ENCODE measurements around the gene DGKD. TPM values are rescaled to one million over a fixed set of nuclear protein-coding genes. Genes with fewer than 3 reads are reported as not detected.

Gene DGKD
- total and polyA plus RNA-seq, 10 donors: 21.9 to 120 (median 71.9) TPM

DNA sequence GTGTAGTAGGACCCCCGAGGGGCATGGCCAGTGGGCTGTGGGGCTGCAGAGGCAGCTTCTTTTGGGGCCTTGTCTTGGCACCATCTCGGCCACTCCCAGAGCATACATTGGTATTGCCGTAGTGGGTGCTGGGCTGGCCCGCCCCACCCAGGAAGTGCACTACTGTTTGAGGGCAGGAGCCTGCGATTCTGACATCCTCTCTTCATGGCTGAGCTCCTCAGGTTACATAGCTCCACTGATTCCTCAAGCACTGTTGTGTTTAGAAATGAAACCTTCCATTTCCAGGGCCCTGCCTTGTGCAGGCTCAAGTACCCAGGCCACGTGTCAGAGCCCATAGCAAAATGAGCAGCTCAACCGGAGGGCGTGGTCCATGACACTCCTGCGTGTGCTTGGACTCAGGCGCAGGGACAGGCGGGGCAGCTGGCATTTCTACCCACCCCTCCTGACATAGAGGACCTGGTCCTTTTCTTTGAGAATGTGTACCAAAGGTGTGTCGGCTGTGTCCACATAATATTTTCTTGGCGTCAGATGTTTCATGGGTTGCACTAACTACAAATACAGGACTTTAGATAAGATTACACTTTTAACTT is 67.9 kb downstream of the DGKD start:
- intact Hi-C loops (cut with DNase I; ENCODE audit: low total_unique reads): no loop called here
- Histone ChIP-seq H3K4me1 (peaks cover 39 to 88% (median 65%) of the 10 kb centered on the region in 6 donors), H3K36me3 (peaks cover 0 to 38% (median 2%) of the 10 kb centered on the region in 6 donors), H3K27me3 (replicated peaks in 1 of 7) (no peaks in the 10 kb centered on the region), H3K4me3 (peak overlapping the region in 1 of 8 donors; percentile 28), H3K27ac (peak overlapping the region; percentile 15 to 86 (median 62)), H3K9me3 (peaks cover 0 to 6% (median 0%) of the 10 kb centered on the region in 8 donors)
- 58 to 73% (median 69%) methylated on average over 12 to 13 of the region's 13 CpGs for WGBS, 5 donors
- TF ChIP-seq, protein P1, sequence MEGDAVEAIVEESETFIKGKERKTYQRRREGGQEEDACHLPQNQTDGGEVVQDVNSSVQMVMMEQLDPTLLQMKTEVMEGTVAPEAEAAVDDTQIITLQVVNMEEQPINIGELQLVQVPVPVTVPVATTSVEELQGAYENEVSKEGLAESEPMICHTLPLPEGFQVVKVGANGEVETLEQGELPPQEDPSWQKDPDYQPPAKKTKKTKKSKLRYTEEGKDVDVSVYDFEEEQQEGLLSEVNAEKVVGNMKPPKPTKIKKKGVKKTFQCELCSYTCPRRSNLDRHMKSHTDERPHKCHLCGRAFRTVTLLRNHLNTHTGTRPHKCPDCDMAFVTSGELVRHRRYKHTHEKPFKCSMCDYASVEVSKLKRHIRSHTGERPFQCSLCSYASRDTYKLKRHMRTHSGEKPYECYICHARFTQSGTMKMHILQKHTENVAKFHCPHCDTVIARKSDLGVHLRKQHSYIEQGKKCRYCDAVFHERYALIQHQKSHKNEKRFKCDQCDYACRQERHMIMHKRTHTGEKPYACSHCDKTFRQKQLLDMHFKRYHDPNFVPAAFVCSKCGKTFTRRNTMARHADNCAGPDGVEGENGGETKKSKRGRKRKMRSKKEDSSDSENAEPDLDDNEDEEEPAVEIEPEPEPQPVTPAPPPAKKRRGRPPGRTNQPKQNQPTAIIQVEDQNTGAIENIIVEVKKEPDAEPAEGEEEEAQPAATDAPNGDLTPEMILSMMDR (IDR thresholded peaks at IDR 0.05 in 8 of 11, conservative IDR thresholded peaks at IDR 0.05 in 3 of 11): no peak
- peak; percentile 32 to 69 (median 68) for TF ChIP-seq POLR2AphosphoS5 (IDR thresholded peaks at IDR 0.05)
- peak; percentile 93 for DNase-seq

DNA sequence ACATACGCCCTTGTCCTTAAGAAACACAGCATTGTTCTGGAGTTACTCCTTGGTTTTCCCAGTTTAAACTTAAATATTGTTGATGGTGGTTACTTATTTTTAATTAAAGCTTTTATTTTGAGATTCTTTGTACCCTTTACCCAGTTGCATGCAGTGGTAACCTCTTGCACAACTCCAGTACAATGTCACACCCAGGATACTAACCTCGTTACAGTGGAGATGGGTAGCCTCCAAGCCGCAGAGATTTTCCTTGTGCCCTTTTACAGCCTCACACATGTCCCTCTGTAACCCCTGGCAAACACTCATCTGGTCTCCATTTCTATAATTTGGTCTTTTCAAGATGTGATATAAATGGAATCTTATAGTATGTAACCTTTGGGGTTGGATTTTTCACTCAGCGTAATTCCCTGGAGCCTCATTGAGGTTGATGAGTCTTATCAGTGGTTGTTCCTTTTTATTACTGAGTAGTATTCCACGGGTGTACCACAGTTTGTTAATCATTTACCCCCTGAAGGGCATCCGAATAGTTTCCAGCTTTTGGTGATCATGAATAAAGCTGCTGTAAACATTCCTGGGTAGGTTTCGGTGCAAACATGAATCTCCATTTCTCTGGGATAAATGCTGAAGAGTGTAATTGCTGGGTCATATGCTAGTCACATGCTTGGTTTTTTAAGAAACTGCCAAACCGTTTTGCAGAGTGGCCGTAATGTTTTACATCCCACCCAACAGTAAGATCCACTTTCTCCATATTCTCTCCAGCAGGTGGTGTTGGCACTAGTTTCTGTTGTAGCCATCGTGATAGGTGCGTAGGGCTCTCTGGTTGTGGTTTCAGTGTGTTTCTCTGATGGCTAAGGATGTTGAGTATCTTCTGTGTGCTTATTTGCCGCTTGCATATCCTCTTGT is 68.6 kb downstream of the DGKD start:
- peak overlapping the region in 6 of 8 donors; percentile 21 to 86 (median 68) for H3K27ac ChIP-seq
- H3K4me3 ChIP-seq: no peak overlapping the region
- H3K9me3 ChIP-seq: peaks cover 0 to 6% (median 0%) of the 10 kb centered on the region in 8 donors
- TF ChIP-seq POLR2AphosphoS5 (IDR thresholded peaks at IDR 0.05) (no peak), POLR2A (IDR thresholded peaks at IDR 0.05) (no peak)
- TF ChIP-seq, protein P1 (IDR thresholded peaks at IDR 0.05 in 8 of 11, conservative IDR thresholded peaks at IDR 0.05 in 3 of 11): no peak
- peaks cover 39 to 88% (median 58%) of the 10 kb centered on the region in 6 donors for H3K4me1 ChIP-seq
- no peaks in the 10 kb centered on the region for H3K27me3 ChIP-seq (replicated peaks in 1 of 7)
- DNase-seq: no peak
- peaks cover 0 to 34% (median 2%) of the 10 kb centered on the region in 6 donors for H3K36me3 ChIP-seq
- WGBS, 5 donors: 91 to 94% (median 92%) methylated on average over 12 of the region's 12 CpGs
- intact Hi-C loops (cut with DNase I; ENCODE audit: low total_unique reads): no loop called here

DNA sequence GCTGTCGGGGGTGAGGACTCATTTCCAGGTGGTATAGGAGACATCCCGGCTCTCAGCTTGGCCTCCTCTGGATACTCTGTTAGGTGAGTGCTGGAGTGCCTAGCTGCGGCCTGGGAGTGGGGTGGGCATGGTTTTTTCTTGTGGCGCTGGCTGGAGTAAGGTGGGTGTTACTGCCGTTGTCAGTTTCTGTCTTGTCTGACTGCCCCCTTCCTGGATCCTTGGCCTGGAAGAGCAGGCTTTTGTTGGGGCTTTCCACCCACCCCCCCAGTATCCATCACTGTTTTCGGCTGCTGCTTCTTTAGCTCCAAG is 69.2 kb downstream of the DGKD start:
- TF ChIP-seq, protein P1 (IDR thresholded peaks at IDR 0.05 in 8 of 11, conservative IDR thresholded peaks at IDR 0.05 in 3 of 11): no peak
- TF ChIP-seq POLR2AphosphoS5 (IDR thresholded peaks at IDR 0.05) (no peak), POLR2A (IDR thresholded peaks at IDR 0.05) (no peak)
- H3K27me3 ChIP-seq (replicated peaks in 1 of 7): no peaks in the 10 kb centered on the region
- peaks cover 0 to 34% (median 2%) of the 10 kb centered on the region in 6 donors for H3K36me3 ChIP-seq
- H3K4me1 ChIP-seq: peaks cover 33 to 84% (median 52%) of the 10 kb centered on the region in 6 donors
- no peak overlapping the region for H3K4me3 ChIP-seq
- DNase-seq: no peak
- H3K9me3 ChIP-seq: peaks cover 0 to 6% (median 0%) of the 10 kb centered on the region in 8 donors
- intact Hi-C loops (cut with DNase I; ENCODE audit: low total_unique reads): no loop called here
- WGBS, 5 donors: 92 to 98% (median 95%) methylated on average over 6 of the region's 6 CpGs
- peak overlapping the region in 3 of 8 donors; percentile 18 to 86 (median 66) for H3K27ac ChIP-seq

Data from spleen (tissue), 11 donors.